Stomach (tissue), 9 donors: ENCODE measurements around the gene COL16A1. TPM values are rescaled to one million over a fixed set of nuclear protein-coding genes. Genes with fewer than 3 reads are reported as not detected.

Source experiments
- DNase-seq, 2 donors: peaks; one replicate each; pipeline versions ENCODE4 v3.0.0 to v3.0.0-alpha.2; 2013 to 2019
- H3K27ac ChIP-seq, 5 donors: fragments of 200-600 bp in 4 of 5; sonication (generic) in 4 of 5; one replicate each; pipeline ENCODE4 v1.5.1; 2013 to 2019; ENCODE audit warnings: mild to moderate bottlenecking in 1 of 5, moderate library complexity in 1 of 5
- H3K27me3 ChIP-seq, 3 donors: fragments of 200-600 bp; sonication (generic); one replicate each; pipeline ENCODE4 v1.5.1; 2017 to 2019; ENCODE audit warnings: mixed run types in 1 of 3
- H3K36me3 ChIP-seq, 4 donors: fragments of 200-600 bp; sonication (generic); 1 replicate in 3 of 4; 2 replicates in 1 of 4; pipeline ENCODE4 v1.5.1; 2016 to 2019
- H3K4me1 ChIP-seq, 4 donors: fragments of 200-600 bp; sonication (generic); one replicate each; pipeline ENCODE4 v1.5.1; 2016 to 2019
- H3K4me3 ChIP-seq, 4 donors: fragments of 200-600 bp; sonication (generic) in 3 of 4; one replicate each; pipeline ENCODE4 v1.5.1; 2016 to 2019; ENCODE audit warnings: mild to moderate bottlenecking in 1 of 4
- H3K9me3 ChIP-seq, 4 donors: fragments of 200-600 bp; sonication (generic); one replicate each; pipeline ENCODE4 v1.5.1; 2016 to 2019
- EP300 ChIP-seq: sonication (generic); formaldehyde crosslinking; IDR thresholded peaks from one replicate; pipeline ENCODE4 v1.6.1; 2017; ENCODE audit warnings: antibody characterized with exemption
- POLR2A ChIP-seq, 4 donors: fragments of 450-650 bp; IDR thresholded peaks; one replicate each; pipeline ENCODE4 v1.6.1; 2016; ENCODE audit warnings: antibody characterized with exemption in 4 of 4, control low read depth in 2 of 4, mild to moderate bottlenecking in 1 of 4, moderate library complexity in 1 of 4
- POLR2AphosphoS5 ChIP-seq, 3 donors: sonication (generic); formaldehyde crosslinking; IDR thresholded peaks; one replicate each; pipeline ENCODE4 v1.6.1; 2016; ENCODE audit warnings: antibody characterized with exemption in 3 of 3
- WGBS, 5 donors: extraction: QIAGEN DNeasy Blood & Tissue Kit in 3 of 5; methylation state at CpG; one replicate each; pipeline versions ENCODE4 v1.1.5 to v1.1.7; 2013 to 2018; 5-methylcytosine and 5-hydroxymethylcytosine counted together
- intact Hi-C: fragments of 100-400 bp; cut with DNase I; formaldehyde crosslinking; loops from one replicate; pipeline ENCODE4 v1.15.1; 2023; ENCODE audit warnings: low total_unique reads
- polyA plus RNA-seq, 3 donors: library from polyadenylated mRNA; stranded (reverse); fragments of 200-250 nt; gene quantifications; one replicate each; pipeline ENCODE4 v1.2.3, GENCODE V29; 2013
- total RNA-seq, 5 donors: library from RNA; depleted of rRNA; stranded (reverse); fragments of >200 nt; gene quantifications; one replicate each; pipeline versions ENCODE4 v1.1.0 to v1.2.3, GENCODE V29; 2014 to 2016
- TF ChIP-seq, protein P1 (sequence below), 7 experiments: fragments of 450-650 bp in 4 of 7; fragments of 200-600 bp in 3 of 7; sonication (generic) in 3 of 7; IDR thresholded peaks; one replicate each; pipeline ENCODE4 v1.5.1; 2016 to 2019; ENCODE audit warnings: antibody characterized with exemption in 7 of 7, control low read depth in 2 of 7, mild to moderate bottlenecking in 1 of 7
- donor health status: healthy with polysubstance abuse.
- donor health status: Bipolar disorder and iron deficiency.
- donor health status: healthy.

Gene COL16A1
- total and polyA plus RNA-seq, 8 donors: 19.8 to 127 (median 74.1) TPM

GRCh38 chr1:31624309-31624708, 79.5 kb downstream of the COL16A1 start:
- peaks cover 0 to 7% (median 0%) of the 10 kb centered on the region in 3 donors for H3K27me3 ChIP-seq
- peaks cover 11 to 23% (median 20%) of the 10 kb centered on the region in 4 donors for H3K36me3 ChIP-seq
- peaks cover 24 to 38% (median 34%) of the 10 kb centered on the region in 4 donors for H3K4me1 ChIP-seq
- WGBS, 5 donors: 63 to 81% (median 76%) methylated on average over 5 of the region's 5 CpGs
- DNase-seq: no peak
- H3K4me3 ChIP-seq: no peak overlapping the region
- no peak overlapping the region for H3K27ac ChIP-seq
- intact Hi-C loops: no loop called here
- TF ChIP-seq, protein P1, sequence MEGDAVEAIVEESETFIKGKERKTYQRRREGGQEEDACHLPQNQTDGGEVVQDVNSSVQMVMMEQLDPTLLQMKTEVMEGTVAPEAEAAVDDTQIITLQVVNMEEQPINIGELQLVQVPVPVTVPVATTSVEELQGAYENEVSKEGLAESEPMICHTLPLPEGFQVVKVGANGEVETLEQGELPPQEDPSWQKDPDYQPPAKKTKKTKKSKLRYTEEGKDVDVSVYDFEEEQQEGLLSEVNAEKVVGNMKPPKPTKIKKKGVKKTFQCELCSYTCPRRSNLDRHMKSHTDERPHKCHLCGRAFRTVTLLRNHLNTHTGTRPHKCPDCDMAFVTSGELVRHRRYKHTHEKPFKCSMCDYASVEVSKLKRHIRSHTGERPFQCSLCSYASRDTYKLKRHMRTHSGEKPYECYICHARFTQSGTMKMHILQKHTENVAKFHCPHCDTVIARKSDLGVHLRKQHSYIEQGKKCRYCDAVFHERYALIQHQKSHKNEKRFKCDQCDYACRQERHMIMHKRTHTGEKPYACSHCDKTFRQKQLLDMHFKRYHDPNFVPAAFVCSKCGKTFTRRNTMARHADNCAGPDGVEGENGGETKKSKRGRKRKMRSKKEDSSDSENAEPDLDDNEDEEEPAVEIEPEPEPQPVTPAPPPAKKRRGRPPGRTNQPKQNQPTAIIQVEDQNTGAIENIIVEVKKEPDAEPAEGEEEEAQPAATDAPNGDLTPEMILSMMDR (IDR thresholded peaks at IDR 0.05): no peak
- H3K9me3 ChIP-seq: no peaks in the 10 kb centered on the region

DNA sequence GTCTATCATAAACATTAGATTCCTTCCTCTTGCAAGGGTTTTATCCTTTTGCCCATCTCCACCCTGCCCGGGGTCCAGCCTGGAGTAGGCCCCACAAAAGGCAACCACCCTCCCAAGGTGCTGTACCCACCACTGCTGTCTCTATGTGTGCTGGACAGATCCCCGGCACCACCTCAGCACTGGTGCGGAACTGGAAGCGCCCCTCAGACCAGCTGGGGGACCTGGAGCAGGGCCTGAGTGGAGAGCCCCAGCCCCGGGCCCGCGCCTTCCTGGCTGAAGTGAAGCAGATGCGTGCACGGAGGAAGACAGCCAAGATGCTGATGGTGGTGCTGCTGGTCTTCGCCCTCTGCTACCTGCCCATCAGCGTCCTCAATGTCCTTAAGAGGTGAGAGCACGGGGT, 80.5 kb downstream of the COL16A1 start:
- 89 to 97% (median 94%) methylated on average over 7 to 12 of the region's 12 CpGs for WGBS, 5 donors
- TF ChIP-seq, protein P1 (IDR thresholded peaks at IDR 0.05): no peak
- TF ChIP-seq POLR2A (IDR thresholded peaks at IDR 0.05): no peak
- TF ChIP-seq POLR2AphosphoS5 (IDR thresholded peaks at IDR 0.05): no peak
- TF ChIP-seq EP300: no peak
- Histone ChIP-seq H3K4me3 (no peak overlapping the region), H3K9me3 (no peaks in the 10 kb centered on the region), H3K36me3 (peaks cover 1 to 13% (median 10%) of the 10 kb centered on the region in 4 donors), H3K4me1 (peaks cover 21 to 31% (median 26%) of the 10 kb centered on the region in 4 donors), H3K27ac (no peak overlapping the region), H3K27me3 (peaks cover 0 to 16% (median 8%) of the 10 kb centered on the region in 3 donors)
- no peak for DNase-seq
- intact Hi-C loops: no loop called here

DNA sequence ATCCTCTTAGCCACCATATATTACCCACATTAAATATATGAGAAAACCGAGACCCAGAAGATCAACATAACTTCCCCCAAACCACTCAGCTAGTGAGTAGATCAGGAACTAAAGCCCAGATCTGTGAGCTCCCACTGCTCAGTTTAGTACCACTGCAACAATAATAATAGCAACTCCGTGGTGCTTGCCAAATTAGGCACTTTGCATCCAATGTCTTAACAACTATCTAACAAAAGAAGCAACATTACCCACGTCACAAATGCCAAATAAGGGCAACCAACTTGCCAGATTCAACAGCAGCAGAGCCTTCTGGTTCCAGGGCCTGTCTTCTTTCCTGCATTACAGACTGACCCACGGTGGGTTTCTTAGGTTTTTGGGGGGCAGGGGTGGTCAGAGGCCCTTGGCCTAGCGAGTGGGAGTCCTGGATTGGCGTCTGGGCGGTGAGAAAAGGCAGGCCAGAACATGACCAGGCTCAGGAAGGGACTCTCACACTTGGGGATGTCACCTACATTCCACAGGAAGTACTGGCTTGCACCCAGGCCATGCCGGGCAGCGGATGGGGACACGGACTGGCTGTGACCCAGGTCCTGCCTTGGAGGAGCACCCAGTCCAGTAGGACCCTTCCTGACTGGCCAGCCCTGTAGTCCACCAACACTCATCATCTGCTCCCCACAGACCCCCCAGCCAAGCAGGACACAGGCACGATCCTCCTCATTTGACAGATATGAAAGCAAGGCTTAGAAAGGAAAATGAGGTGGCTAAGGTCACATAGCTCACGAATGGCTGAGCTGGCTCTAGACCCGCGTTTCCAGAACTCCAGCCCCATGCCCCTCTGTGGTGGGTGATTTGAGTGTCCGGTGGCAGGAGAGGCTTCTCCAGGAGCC, 81.7 kb downstream of the COL16A1 start:
- Histone ChIP-seq H3K36me3 (peaks cover 0 to 5% (median under 1%) of the 10 kb centered on the region in 4 donors), H3K27me3 (peaks cover 0 to 29% (median 21%) of the 10 kb centered on the region in 3 donors), H3K9me3 (no peaks in the 10 kb centered on the region), H3K4me3 (no peak overlapping the region), H3K27ac (no peak overlapping the region), H3K4me1 (peaks cover 21 to 31% (median 26%) of the 10 kb centered on the region in 4 donors)
- TF ChIP-seq POLR2AphosphoS5 (IDR thresholded peaks at IDR 0.05): no peak
- TF ChIP-seq, protein P1 (IDR thresholded peaks at IDR 0.05): no peak
- TF ChIP-seq POLR2A (IDR thresholded peaks at IDR 0.05): no peak
- WGBS, 5 donors: 79 to 85% (median 83%) methylated on average over 12 to 15 of the region's 15 CpGs
- intact Hi-C loops: no loop called here
- no peak for DNase-seq

DNA sequence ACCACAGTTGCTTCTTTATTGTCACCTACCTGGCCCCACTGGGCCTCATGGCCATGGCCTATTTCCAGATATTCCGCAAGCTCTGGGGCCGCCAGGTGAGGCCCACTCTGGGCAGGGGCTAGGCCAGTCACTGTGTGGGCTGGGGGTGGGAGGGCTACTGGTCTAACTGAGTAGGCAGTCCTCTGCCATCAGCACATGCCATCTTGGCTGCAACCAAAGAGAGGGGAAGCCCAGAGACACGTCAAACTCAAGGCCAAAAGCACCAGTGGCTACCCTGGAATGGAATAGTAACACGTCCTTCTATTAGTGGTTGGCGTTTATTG, 82.4 kb downstream of the COL16A1 start:
- H3K36me3 ChIP-seq: peaks cover 0 to 5% (median 0%) of the 10 kb centered on the region in 4 donors
- no peak overlapping the region for H3K4me3 ChIP-seq
- WGBS, 5 donors: 91 to 96% (median 94%) methylated on average over 5 of the region's 5 CpGs
- DNase-seq: no peak
- peaks cover 0 to 35% (median 27%) of the 10 kb centered on the region in 3 donors for H3K27me3 ChIP-seq
- H3K4me1 ChIP-seq: peaks cover 15 to 25% (median 20%) of the 10 kb centered on the region in 4 donors
- TF ChIP-seq, protein P1 (IDR thresholded peaks at IDR 0.05): no peak
- TF ChIP-seq POLR2A (IDR thresholded peaks at IDR 0.05) (no peak), EP300 (no peak), POLR2AphosphoS5 (IDR thresholded peaks at IDR 0.05) (no peak)
- intact Hi-C loops: no loop called here
- no peak overlapping the region for H3K27ac ChIP-seq
- no peaks in the 10 kb centered on the region for H3K9me3 ChIP-seq
